ENCODE measurements around the gene AURKAIP1. TPM values are rescaled to one million over a fixed set of nuclear protein-coding genes. Genes with fewer than 3 reads are reported as not detected.
"Not testable (repeated sequence)": the region's sequence is repeated elsewhere in the genome, so short reads cannot be mapped to it uniquely, and the experiment has no call there.

AURKAIP1 gene
- total RNA-seq, 1 experiment from 2014 or later = 308 TPM

DNA sequence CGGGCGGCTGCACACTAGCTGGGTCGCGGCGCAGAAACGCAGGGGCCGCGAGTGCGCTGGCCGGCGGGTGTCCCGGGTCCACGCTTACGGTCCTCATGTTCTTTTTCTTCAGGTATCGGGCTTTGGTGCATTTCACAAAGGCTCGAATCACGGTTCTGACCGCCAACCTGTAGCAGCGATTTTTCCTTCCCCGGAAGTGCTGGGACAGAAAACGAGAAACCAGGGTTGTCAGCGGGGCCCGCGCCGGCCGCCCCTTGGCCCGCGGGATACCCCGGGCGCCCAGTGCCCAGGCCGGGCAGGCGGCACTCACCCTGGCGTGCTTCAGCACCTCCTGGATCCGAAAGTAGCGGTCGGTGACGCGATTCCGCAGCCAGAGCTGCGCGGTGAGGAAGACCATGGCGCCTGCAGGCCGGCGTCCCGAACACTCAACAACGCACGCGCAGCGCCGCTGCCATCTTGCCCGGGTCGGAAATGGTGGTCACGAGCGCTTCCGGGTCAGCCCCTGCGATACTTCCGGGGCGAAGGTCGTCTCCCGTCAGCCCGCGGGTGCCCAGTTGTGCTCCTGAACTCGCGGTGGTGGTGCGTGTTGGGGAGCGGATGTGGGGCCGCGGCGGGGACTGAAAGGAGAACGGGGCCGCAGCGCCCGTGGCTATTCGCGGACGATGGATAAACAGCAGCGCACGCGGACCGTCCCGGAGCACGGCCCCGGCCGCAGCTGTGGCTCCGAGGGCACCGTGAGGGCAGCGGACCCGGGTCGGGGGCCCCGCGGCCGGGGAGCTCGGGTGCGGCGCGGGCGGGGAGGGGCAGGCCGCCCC lies 32.0 kb upstream of the AURKAIP1 start, which contains the start of gene MRPL20:
Gene MRPL20, minus strand, starts transcription at position 473 of the 815 bp plus-strand sequence. Its CDS starts 76 bp downstream, at position 397.
- DNase-seq (ENCODE audit: low read depth) = peak; percentile 96

DNA sequence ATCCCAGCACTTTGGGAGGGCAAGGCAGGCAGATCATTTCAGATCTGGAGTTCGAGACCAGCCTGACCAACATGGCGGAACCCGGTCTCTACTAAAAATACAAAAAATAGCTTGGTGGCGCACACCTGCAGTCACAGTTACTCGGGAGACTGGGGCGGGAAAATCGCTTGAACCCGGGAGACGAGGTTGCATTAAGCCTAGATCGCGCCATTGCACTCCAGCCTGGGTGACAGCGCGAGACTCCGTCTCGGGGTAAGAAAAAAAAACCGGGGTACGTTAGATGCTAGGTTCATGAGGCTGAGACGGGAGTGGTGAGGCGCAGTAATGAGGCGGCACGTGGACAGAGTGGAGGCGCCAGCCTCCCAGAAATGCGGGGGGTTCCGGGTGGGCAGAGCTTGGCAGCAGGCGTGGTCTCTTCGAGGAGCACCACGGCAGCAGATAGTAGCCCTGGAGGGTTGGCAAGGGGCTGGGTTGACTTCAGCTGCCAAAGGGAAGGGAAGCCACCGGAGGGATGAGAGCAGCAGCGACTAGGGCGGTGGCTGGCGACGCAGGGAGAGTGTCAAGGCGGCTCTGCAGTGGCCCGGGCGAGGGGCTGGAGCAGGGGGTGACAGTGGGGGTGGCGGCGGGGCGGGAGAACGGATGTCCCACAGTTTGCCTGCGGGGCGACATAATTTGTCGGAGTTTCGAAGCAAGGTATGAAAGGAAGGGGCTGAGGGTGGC lies 31.3 kb upstream of the AURKAIP1 start:
- no peak for DNase-seq (ENCODE audit: low read depth)

GRCh38 chr1:1403653-1404052 lies 28.6 kb upstream of the AURKAIP1 start:
- no peak for DNase-seq (ENCODE audit: low read depth)

DNA sequence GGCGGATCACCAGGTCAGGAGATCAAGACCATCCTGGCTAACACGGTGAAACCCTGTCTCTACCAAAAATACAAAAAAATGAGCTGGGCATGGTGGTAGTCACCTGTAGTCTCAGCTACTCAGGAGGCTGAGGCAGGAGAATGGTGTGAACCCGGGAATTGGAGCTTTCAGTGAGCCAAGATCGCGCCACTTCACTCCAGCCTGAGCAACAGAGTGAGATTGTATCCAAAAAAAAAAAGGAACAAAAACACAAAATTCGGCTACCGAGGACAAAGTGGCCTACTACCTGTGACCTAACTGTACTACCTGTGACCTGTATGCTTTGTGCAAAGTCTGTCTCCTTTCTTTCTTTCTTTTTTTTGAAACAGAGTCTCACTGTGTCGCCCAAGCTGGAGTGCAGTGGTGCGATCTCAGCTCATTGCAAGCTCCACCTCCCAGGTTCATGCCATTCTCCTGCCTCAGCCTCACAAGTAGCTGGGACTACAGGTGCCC lies 27.9 kb upstream of the AURKAIP1 start:
- not testable (repeated sequence) for DNase-seq (ENCODE audit: low read depth)

DNA sequence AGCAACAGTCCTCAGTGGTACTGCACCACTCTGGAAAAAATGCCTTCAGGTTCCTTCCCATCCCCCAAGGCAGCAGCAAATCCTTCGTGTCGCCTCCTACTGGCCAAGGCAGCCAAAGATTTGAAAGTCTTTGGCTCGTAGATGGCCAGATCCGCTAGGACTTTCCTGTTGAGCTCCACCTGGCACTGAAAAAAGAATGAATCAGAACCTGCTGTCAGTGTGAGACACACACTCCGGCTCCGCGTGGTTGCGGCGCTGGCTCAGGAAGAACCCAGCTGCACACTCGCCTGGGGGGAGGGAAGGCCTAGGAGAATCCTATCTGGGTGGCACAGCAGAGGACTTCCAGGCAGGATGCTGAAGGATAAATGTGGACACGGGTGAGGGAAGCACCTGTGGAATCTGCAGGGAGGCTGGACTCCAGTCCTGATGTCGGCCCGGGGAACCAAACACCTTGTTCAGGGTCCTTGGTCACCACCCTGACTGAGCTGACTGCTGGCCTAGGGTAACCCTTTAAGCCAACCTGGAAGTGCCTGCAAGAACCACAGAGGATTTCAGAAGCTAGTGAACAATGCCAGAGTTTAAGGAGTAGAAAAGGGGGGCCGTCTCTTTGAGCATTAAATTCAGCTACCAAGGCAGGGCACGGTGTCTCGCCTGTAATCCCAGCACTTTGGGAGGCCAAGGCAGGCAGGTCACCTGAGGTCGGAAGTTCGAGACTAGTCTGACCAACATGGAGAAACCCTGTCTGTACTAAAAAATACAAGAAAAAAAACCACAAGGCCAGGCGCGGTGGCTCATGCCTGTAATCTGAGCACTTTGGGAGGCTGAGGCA lies 27.3 kb upstream of the AURKAIP1 start:
- DNase-seq (ENCODE audit: low read depth) = peak; percentile 63

DNA sequence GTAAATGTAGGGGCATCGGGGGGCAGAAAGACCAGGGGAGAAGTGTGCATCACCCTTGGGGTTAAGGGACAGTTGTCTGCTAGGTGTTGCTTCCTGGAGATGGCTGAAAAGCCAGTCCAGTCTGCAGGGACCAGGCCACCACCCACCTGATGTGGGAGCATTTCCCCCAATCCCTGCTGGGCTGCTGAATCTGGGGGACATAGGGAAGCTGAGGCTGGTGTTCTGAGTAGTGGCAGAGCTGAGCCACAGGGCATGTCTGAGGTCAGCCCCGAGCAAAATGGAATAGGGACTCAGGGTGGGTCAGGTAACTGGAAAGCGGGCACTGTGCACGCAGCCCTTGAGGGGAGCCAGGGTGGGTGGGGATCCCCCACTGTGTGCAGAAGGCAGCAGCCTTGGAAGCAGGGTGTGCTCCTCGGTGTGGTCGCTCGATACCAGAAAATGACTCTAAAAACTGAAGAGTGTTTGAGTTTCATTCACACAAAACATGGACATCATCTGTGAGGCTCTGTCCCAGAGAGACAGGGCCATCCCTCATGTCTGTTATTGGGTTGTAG lies 26.5 kb upstream of the AURKAIP1 start:
- DNase-seq (ENCODE audit: low read depth) = no peak

DNA sequence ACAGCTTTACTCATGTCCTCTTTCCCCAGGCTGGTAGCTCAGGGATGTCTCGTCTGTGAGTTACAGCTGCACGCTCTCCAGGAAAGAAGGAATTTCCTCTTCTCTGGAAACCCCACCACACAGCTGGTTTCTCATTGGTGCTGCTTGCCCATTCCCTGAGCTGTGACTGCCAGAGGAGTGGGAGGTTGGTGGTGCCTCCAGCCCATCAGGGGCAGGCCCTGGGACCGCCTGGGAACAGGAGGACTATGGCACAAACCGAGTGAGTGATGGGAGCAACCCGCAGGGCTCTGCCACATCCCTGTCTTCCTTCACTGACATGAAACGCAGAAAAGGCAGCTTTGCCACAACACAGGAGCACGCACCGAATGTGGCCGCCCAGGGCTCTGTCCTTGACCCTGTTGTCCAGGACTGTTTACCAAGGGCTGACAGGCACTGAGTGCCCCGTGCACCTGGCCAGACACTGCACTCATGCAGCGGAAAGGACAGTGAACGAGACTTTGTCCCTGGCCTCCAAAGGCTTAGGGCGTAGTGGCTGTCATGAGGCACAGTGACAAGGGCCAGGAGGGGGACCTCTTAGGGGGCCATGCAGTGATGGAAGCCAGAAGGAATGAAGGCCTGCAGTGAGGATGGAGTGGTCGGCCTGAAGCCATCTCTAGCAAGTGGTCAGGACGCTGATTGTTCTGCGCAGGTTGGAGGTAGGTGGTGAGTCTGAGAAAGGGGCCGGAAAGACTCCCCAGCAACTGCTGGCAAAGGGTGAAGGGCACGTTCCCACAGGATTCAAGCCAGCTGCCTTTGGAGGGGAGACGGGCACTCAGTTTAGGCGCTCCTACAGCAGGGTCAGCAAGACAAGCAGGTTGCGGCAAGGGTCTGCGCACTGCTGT lies 25.8 kb upstream of the AURKAIP1 start:
- peak; percentile 20 for DNase-seq (ENCODE audit: low read depth)

DNA sequence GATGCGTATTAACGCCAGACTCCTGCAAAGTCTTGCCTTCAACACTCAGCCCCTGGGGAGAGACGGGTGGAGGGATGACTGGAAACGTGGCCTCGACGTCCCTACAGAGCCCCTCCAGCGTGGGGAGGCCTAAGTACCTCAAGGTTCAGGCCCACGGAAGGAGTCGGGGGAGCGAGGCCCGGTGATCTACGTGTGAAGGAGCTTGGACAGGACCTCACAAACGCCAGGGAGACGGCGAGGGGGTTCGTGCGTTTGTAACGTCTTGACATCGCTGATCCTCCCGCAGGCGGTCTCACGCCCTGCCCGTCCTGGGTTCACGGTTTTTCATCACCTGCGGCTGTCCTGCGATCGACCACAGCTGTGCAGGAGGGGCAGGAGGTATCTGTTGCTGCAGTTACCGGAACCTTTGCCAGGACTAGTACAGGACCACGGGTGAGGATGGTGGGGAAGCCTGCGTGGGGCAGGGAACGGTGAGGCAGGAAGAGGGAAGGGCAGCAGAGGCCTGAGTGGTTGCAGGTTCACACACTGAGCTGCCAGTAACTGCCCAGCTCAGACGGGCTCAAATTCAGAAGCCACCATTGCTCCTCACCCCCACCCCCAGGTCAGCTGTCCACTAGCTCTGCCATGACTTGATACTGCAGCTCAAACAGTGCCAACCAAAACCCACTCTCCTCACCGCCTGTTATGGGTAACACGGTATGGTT lies 25.0 kb upstream of the AURKAIP1 start:
- peak; percentile 42 for DNase-seq (ENCODE audit: low read depth)

GRCh38 chr1:1399187-1399871 lies 24.3 kb upstream of the AURKAIP1 start, which contains the start of gene CCNL2:
Gene CCNL2 (minus strand): TSS chr1:1399335. CDS start chr1:1399306, 29 bp downstream.
- DNase-seq (ENCODE audit: low read depth) = peak; percentile 100

DNA sequence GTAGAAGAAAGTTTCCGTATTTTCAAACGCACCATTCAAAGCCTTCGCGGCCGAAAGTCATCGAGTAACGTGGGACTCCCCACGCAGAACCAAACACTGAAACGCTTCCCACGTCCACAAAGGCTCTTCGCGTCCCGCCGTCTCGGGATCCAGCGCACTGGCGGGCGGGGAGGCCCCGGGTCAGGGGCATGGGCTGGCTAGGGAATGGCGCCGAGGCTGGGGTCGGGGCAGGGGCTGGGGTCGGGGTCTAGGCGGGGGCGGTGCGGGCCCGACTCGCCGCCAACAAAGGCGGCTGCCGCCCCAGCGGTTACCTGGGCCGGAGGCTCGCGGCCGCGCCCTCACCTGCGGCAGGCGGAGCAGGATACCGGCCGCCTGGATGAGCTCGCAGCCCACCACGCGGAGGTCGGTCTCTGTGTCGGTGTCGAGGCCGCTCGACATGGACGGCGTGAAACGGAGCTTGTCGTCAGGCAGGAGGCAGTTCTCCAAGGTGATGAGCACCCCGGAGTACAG lies 23.7 kb upstream of the AURKAIP1 start:
- no peak for DNase-seq (ENCODE audit: low read depth)

- DNase-seq (ENCODE audit: low read depth) = no peak
These were observed 23.0 kb upstream of the AURKAIP1 start for GRCh38 chr1:1397839-1398523.

GRCh38 chr1:1395166-1395565 lies 20.2 kb upstream of the AURKAIP1 start:
- DNase-seq (ENCODE audit: low read depth) = no peak

DNA sequence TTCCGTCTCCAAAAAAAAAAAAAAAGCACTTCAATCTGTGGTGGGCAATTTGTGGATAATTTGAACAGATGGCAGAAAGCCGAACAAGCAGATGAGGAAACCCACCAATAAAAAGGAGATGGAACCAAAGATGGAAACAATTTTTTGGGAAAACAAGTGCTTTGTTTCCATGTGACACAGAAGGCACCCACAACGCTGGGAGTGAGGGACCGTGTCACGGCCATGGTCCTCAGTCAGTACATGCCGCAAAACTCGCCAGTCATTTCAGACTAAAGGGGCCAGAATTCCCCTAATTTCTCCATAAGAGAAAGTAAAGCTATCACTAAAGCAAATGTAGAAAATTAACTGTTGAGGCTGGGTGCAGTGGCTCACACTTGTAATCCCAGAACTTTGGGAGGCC lies 19.1 kb upstream of the AURKAIP1 start:
- no peak for DNase-seq (ENCODE audit: low read depth)

DNA sequence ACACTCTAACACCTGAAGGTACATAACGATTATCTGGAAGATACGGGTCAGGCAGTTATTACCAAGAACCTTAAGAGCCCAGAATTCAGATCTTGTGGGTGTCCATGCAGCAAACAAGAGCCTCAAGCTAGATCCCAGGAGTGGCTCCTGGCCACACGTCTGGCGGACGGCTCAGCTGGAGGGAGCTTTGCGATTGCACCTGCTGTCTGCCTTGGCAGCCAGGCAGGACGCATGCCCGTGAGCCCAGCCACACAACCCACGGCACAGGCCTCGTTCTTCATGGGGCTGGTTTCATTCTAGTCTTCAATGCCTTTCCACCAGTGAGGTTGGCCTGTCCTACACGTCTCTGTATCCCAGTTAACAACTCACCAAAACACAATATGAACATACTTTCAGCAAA lies 18.4 kb upstream of the AURKAIP1 start:
- DNase-seq (ENCODE audit: low read depth) = no peak

- DNase-seq (ENCODE audit: low read depth) = no peak
These were observed 18.0 kb upstream of the AURKAIP1 start for GRCh38 chr1:1393014-1393413.

GRCh38 chr1:1391225-1391624 lies 16.2 kb upstream of the AURKAIP1 start:
- no peak for DNase-seq (ENCODE audit: low read depth)

DNA sequence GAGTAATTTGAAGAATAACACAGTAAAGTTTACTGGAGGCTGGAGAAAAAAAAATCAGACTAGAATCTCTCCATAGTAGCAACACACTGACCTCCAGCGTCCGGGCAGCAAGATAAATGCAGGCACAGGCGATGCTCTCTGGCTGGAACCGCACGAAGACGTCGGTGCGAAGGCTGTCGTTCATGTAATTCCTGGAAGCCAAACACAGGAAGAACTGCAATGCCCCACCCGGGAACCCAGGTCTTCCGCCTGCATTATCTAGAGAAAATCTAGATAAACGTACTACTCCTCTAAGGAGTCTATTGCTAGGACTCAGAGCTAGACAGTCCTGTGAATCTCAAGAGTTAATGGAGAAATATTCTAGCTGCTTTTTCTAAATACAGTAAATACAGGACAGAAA lies 15.7 kb upstream of the AURKAIP1 start:
- DNase-seq (ENCODE audit: low read depth) = no peak

DNA sequence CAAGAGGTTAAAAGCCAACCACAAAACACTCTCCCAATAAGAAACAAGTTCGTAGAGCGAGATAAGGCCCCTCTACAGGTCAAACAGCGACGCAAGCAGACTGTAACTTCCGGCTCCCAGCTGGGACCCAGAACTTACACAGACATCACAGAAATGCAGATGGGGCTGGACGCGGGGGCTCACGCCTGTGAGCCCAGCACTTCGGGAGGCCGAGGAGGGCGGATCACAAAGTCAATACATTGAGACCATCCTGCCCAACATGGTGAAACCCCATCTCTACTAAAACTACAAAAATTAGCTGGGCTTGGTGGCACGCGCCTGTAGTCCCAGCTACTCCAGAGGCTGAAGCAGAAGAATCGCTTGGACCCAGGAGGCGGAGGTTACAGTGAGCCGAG lies 13.1 kb upstream of the AURKAIP1 start:
- DNase-seq (ENCODE audit: low read depth) = no peak

All from Daoy (cell line).